ENCODE results near the gene ZNF407. TPM values are rescaled to one million over a fixed set of nuclear protein-coding genes. Genes with fewer than 3 reads are reported as not detected.
A peak's percentile ranks its signal among the peaks of the same experiment; 100 is the strongest.
"Not testable (repeated sequence)": the region's sequence is repeated elsewhere in the genome, so short reads cannot be mapped to it uniquely, and the experiment has no call there.

ZNF407 gene
- total RNA-seq, 1 experiment from 2014 or later = 18.1 TPM

DNA sequence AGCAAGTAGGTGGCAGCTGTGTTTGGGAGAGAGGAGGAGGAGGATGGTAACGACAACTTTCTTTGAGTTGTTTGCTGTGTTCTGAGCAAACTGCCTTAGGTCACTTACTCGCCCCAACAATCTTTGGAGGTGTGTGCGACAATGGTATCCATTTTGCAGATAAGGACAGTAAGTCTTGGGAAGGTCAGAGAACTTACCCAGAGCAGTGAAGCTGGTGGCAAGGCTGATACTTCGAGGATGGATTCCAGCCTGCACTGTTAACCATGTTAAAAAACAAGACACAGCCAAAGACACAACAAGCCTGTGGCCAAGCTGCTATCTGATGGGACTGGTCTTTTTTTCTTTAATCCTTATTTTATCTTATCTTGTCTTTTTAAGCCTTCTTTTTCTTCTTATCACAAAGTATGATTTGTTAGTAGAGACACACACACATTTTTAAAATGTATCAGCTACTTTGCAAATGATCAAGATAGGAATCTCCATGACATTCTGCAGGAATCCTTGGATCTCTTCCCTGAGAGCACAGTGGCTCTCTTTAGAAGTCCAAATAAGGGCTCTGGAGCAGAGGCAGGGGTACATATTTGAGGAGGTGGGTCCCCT, 35.4 kb upstream of the ZNF407 start:
- no peak for DNase-seq
- Histone ChIP-seq H3K4me2 (ENCODE audit: low read depth, low read length, poor library complexity, severe bottlenecking) (no peak overlapping the region), H3K27me3 (ENCODE audit: low read length) (no peaks in the 10 kb centered on the region), H3K4me1 (ENCODE audit: low read length) (no peaks in the 10 kb centered on the region), H3K9me2 (replicated peaks; ENCODE audit: insufficient read depth, low read length) (no peaks in the 10 kb centered on the region), H3K27ac (ENCODE audit: low read length) (no peak overlapping the region), H3K36me3 (ENCODE audit: insufficient read depth, low read length) (no peaks in the 10 kb centered on the region), H3K9me3 (ENCODE audit: low read length) (no peaks in the 10 kb centered on the region), H2AFZ (ENCODE audit: low read length) (no peak overlapping the region), H3K4me3 (ENCODE audit: low read length) (no peak overlapping the region), H4K20me1 (ENCODE audit: insufficient read depth, low read depth, low read length) (no peaks in the 10 kb centered on the region), H3K79me2 (ENCODE audit: low read length) (no peaks in the 10 kb centered on the region), H3K9ac (ENCODE audit: low read length) (no peak overlapping the region)

DNA sequence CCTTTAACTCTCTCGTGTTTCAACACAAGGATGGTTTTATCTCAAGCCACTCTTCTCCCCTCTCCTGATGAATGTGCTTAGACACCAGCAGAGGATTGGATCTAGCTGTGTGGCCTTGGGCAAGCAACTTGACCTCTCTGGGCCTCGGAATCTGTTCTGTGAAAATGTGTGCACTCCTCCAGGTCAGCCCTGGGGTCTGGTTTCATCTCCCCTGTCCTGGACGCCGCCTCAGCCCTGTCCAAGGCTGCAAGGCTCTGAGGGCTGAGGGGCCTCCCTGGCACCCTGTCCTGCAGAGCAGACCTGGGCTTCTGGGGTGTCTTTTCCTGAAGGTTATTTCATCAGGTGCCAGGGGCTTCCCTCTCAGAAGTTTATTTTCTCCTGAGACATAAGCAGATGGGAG, 34.9 kb upstream of the ZNF407 start:
- Histone ChIP-seq H3K9ac (ENCODE audit: low read length) (no peak overlapping the region), H3K4me3 (ENCODE audit: low read length) (no peak overlapping the region), H3K9me3 (ENCODE audit: low read length) (no peaks in the 10 kb centered on the region), H3K4me2 (ENCODE audit: low read depth, low read length, poor library complexity, severe bottlenecking) (no peak overlapping the region), H3K36me3 (ENCODE audit: insufficient read depth, low read length) (no peaks in the 10 kb centered on the region), H3K9me2 (replicated peaks; ENCODE audit: insufficient read depth, low read length) (no peaks in the 10 kb centered on the region), H3K27ac (ENCODE audit: low read length) (no peak overlapping the region), H3K27me3 (ENCODE audit: low read length) (no peaks in the 10 kb centered on the region), H4K20me1 (ENCODE audit: insufficient read depth, low read depth, low read length) (no peaks in the 10 kb centered on the region), H3K79me2 (ENCODE audit: low read length) (no peaks in the 10 kb centered on the region), H3K4me1 (ENCODE audit: low read length) (no peaks in the 10 kb centered on the region), H2AFZ (ENCODE audit: low read length) (no peak overlapping the region)
- DNase-seq = no peak

GRCh38 chr18:74563999-74564398, 33.7 kb upstream of the ZNF407 start:
- no peak overlapping the region for H2AFZ ChIP-seq (ENCODE audit: low read length)
- no peaks in the 10 kb centered on the region for H3K36me3 ChIP-seq (ENCODE audit: insufficient read depth, low read length)
- no peaks in the 10 kb centered on the region for H3K4me1 ChIP-seq (ENCODE audit: low read length)
- H3K9me3 ChIP-seq (ENCODE audit: low read length) = no peaks in the 10 kb centered on the region
- H3K4me3 ChIP-seq (ENCODE audit: low read length) = no peak overlapping the region
- DNase-seq = no peak
- no peak overlapping the region for H3K27ac ChIP-seq (ENCODE audit: low read length)
- no peaks in the 10 kb centered on the region for H3K9me2 ChIP-seq (replicated peaks; ENCODE audit: insufficient read depth, low read length)
- no peak overlapping the region for H3K9ac ChIP-seq (ENCODE audit: low read length)
- H3K79me2 ChIP-seq (ENCODE audit: low read length) = no peaks in the 10 kb centered on the region
- no peaks in the 10 kb centered on the region for H3K27me3 ChIP-seq (ENCODE audit: low read length)
- H3K4me2 ChIP-seq (ENCODE audit: low read depth, low read length, poor library complexity, severe bottlenecking) = no peak overlapping the region
- no peaks in the 10 kb centered on the region for H4K20me1 ChIP-seq (ENCODE audit: insufficient read depth, low read depth, low read length)

GRCh38 chr18:74565164-74565563, 32.5 kb upstream of the ZNF407 start:
- DNase-seq; H3K27ac ChIP-seq (ENCODE audit: low read length); H4K20me1 ChIP-seq (ENCODE audit: insufficient read depth, low read depth, low read length); H3K4me2 ChIP-seq (ENCODE audit: low read depth, low read length, poor library complexity, severe bottlenecking); H3K9ac ChIP-seq (ENCODE audit: low read length); H3K4me1 ChIP-seq (ENCODE audit: low read length); H3K36me3 ChIP-seq (ENCODE audit: insufficient read depth, low read length); H2AFZ ChIP-seq (ENCODE audit: low read length); H3K79me2 ChIP-seq (ENCODE audit: low read length); H3K27me3 ChIP-seq (ENCODE audit: low read length); H3K9me2 ChIP-seq (replicated peaks; ENCODE audit: insufficient read depth, low read length); H3K9me3 ChIP-seq (ENCODE audit: low read length); H3K4me3 ChIP-seq (ENCODE audit: low read length): not testable (repeated sequence)

GRCh38 chr18:74565993-74566392, 31.7 kb upstream of the ZNF407 start:
- not testable (repeated sequence) for H3K36me3 ChIP-seq (ENCODE audit: insufficient read depth, low read length); DNase-seq; H3K27me3 ChIP-seq (ENCODE audit: low read length); H3K27ac ChIP-seq (ENCODE audit: low read length); H3K4me3 ChIP-seq (ENCODE audit: low read length); H3K4me2 ChIP-seq (ENCODE audit: low read depth, low read length, poor library complexity, severe bottlenecking); H3K79me2 ChIP-seq (ENCODE audit: low read length); H3K4me1 ChIP-seq (ENCODE audit: low read length); H3K9me2 ChIP-seq (replicated peaks; ENCODE audit: insufficient read depth, low read length); H4K20me1 ChIP-seq (ENCODE audit: insufficient read depth, low read depth, low read length); H2AFZ ChIP-seq (ENCODE audit: low read length); H3K9me3 ChIP-seq (ENCODE audit: low read length); H3K9ac ChIP-seq (ENCODE audit: low read length)

DNA sequence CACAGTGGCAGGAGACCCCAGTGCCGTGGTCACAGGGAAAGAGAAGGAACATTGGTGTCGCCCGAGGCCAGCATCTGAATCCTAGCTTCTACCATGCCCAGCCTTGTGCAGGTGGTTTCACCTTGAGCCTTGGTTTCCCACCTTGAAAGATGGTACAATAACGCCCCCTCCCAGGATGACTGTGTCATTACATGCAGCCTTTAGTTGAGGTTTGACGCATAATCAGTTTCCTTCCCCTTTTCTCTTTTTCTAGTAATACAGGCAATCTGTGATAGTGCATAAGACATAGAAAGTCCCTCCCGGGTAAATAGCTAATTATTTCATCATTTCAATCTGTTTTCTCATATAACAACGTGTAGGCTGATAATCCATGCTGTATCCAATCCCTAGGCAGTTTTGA, 29.8 kb upstream of the ZNF407 start:
- Histone ChIP-seq H3K27me3 (ENCODE audit: low read length) (no peaks in the 10 kb centered on the region), H3K36me3 (ENCODE audit: insufficient read depth, low read length) (no peaks in the 10 kb centered on the region), H3K9ac (ENCODE audit: low read length) (no peak overlapping the region), H3K4me1 (ENCODE audit: low read length) (peaks cover 4% of the 10 kb centered on the region), H3K9me2 (replicated peaks; ENCODE audit: insufficient read depth, low read length) (no peaks in the 10 kb centered on the region), H3K4me2 (ENCODE audit: low read depth, low read length, poor library complexity, severe bottlenecking) (no peak overlapping the region), H2AFZ (ENCODE audit: low read length) (no peak overlapping the region), H4K20me1 (ENCODE audit: insufficient read depth, low read depth, low read length) (no peaks in the 10 kb centered on the region), H3K27ac (ENCODE audit: low read length) (no peak overlapping the region), H3K4me3 (ENCODE audit: low read length) (no peak overlapping the region), H3K79me2 (ENCODE audit: low read length) (no peaks in the 10 kb centered on the region), H3K9me3 (ENCODE audit: low read length) (no peaks in the 10 kb centered on the region)
- DNase-seq = peak; percentile 77

DNA sequence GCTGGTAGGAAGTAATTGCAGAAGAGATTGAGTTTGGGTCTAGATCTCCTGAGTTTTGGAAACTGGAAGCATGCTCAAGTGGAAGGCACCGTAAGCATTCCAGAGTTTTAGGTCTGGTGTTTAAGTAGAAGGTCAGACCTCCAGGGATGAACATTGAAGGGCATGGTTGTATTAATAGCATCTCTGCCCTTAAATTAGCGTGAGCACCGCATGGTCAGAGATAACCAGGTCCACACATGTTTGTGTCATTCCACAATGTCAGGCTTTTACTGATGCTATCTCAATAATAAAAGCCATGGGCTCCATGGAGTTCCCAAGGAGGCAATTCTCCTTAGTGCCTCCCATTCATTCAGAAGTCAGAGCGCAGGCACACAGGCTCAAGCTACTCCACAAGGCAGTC, 28.3 kb upstream of the ZNF407 start:
- peaks cover 4% of the 10 kb centered on the region for H3K4me1 ChIP-seq (ENCODE audit: low read length)
- no peaks in the 10 kb centered on the region for H3K9me2 ChIP-seq (replicated peaks; ENCODE audit: insufficient read depth, low read length)
- no peaks in the 10 kb centered on the region for H3K27me3 ChIP-seq (ENCODE audit: low read length)
- no peaks in the 10 kb centered on the region for H4K20me1 ChIP-seq (ENCODE audit: insufficient read depth, low read depth, low read length)
- no peaks in the 10 kb centered on the region for H3K79me2 ChIP-seq (ENCODE audit: low read length)
- H3K4me3 ChIP-seq (ENCODE audit: low read length) = no peak overlapping the region
- no peaks in the 10 kb centered on the region for H3K9me3 ChIP-seq (ENCODE audit: low read length)
- no peaks in the 10 kb centered on the region for H3K36me3 ChIP-seq (ENCODE audit: insufficient read depth, low read length)
- no peak for DNase-seq
- H3K9ac ChIP-seq (ENCODE audit: low read length) = no peak overlapping the region
- no peak overlapping the region for H2AFZ ChIP-seq (ENCODE audit: low read length)
- H3K4me2 ChIP-seq (ENCODE audit: low read depth, low read length, poor library complexity, severe bottlenecking) = no peak overlapping the region
- H3K27ac ChIP-seq (ENCODE audit: low read length) = no peak overlapping the region

- Histone ChIP-seq H3K4me1 (ENCODE audit: low read length) (peaks cover 4% of the 10 kb centered on the region), H3K4me3 (ENCODE audit: low read length) (no peak overlapping the region)
- no peak for DNase-seq
These were observed 27.4 kb upstream of the ZNF407 start for GRCh38 chr18:74570266-74570665.

More at GRCh38 chr18:74570266-74570665, 27.4 kb upstream of the ZNF407 start:
- Histone ChIP-seq H3K27ac (ENCODE audit: low read length) (no peak overlapping the region), H3K4me2 (ENCODE audit: low read depth, low read length, poor library complexity, severe bottlenecking) (no peak overlapping the region), H3K9ac (ENCODE audit: low read length) (no peak overlapping the region), H2AFZ (ENCODE audit: low read length) (no peak overlapping the region), H3K9me2 (replicated peaks; ENCODE audit: insufficient read depth, low read length) (no peaks in the 10 kb centered on the region), H4K20me1 (ENCODE audit: insufficient read depth, low read depth, low read length) (no peaks in the 10 kb centered on the region), H3K9me3 (ENCODE audit: low read length) (no peaks in the 10 kb centered on the region), H3K36me3 (ENCODE audit: insufficient read depth, low read length) (no peaks in the 10 kb centered on the region), H3K27me3 (ENCODE audit: low read length) (no peaks in the 10 kb centered on the region), H3K79me2 (ENCODE audit: low read length) (no peaks in the 10 kb centered on the region)

Data from Karpas-422 (cell line).